ENCODE results near the gene MRPS27.

DNA sequence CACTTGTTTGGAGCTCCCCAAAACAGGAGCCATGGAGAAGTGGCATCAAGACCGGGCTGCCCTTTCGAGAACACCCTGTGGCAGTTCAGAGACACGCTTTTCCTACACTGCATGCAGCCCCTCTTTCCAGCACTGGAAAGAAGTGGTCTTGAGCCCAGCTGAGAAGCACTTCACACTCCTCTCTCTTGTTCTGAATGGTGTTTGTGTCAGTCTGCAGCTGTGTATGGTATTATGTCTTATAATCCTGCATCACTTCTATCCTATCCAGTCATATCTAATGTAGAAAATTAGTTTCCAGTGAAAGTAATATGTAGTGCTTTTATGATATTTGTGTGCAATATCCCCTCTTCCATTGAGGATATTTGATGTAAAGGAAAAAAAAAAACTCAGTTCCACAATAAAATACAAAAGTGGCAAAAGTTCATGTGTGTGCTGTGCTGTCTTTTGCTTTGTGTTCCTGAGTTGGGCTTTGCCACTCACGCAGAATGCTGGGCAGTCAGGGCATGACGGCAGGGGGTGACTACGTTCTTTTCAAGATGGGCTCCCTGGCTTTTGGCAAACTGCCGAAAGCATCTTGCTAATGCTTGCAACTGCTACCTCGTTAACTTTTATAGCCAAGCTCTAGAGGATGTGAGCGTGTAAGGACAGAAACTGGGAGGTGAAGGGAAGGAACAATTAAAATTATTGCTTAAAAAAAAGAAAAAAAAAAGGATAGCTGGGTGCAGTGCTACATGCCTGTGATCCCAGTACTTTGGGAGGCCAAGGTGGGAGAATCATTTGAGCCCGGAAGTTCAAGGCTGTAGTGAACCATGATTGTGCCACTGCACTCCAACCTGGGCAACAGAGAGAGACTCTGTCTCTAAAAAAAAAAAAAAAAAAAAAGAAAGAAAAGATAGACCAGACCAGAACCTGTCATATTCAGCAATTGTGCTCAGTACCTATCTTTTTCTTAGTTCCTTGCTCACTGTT, 110.6 kb downstream of the MRPS27 start:
- TF ChIP-seq, protein P1, sequence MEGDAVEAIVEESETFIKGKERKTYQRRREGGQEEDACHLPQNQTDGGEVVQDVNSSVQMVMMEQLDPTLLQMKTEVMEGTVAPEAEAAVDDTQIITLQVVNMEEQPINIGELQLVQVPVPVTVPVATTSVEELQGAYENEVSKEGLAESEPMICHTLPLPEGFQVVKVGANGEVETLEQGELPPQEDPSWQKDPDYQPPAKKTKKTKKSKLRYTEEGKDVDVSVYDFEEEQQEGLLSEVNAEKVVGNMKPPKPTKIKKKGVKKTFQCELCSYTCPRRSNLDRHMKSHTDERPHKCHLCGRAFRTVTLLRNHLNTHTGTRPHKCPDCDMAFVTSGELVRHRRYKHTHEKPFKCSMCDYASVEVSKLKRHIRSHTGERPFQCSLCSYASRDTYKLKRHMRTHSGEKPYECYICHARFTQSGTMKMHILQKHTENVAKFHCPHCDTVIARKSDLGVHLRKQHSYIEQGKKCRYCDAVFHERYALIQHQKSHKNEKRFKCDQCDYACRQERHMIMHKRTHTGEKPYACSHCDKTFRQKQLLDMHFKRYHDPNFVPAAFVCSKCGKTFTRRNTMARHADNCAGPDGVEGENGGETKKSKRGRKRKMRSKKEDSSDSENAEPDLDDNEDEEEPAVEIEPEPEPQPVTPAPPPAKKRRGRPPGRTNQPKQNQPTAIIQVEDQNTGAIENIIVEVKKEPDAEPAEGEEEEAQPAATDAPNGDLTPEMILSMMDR (IDR thresholded peaks at IDR 0.05) = no peak
- TF ChIP-seq POLR2AphosphoS5 (IDR thresholded peaks at IDR 0.05) = no peak
- no peak for TF ChIP-seq EP300 (IDR thresholded peaks at IDR 0.05)
- no peak for TF ChIP-seq POLR2A (IDR thresholded peaks at IDR 0.05)
